Heart left ventricle (tissue), 16 donors: ENCODE measurements around the gene LMO4. TPM values are rescaled to one million over a fixed set of nuclear protein-coding genes. Genes with fewer than 3 reads are reported as not detected.

Source experiments
- ATAC-seq, 4 donors: fragments of 200-7000 bp; cut with Tn5 transposase; one replicate each; pipeline ENCODE4 v1.9.1; 2020 to 2022; ENCODE audit warnings: moderate library complexity in 4 of 4, mild to moderate bottlenecking in 3 of 4, moderate number of reproducible peaks in 1 of 4
- DNase-seq, 5 donors: peaks; one replicate each; pipeline ENCODE4 v3.0.0-alpha.2; 2020
- H3K27ac ChIP-seq, 12 donors: fragments of 200-600 bp; sonication (generic) in 4 of 12; one replicate each; pipeline versions ENCODE4 v1.5.0 to v1.8.0; 2016 to 2022; ENCODE audit warnings: mild to moderate bottlenecking in 2 of 12
- H3K27me3 ChIP-seq, 9 donors: fragments of 200-600 bp; sonication (generic) in 2 of 9; one replicate each; pipeline versions ENCODE4 v1.5.1 to v1.8.0; 2016 to 2022; ENCODE audit warnings: mild to moderate bottlenecking in 3 of 9
- H3K36me3 ChIP-seq, 9 donors: fragments of 200-600 bp; sonication (generic) in 2 of 9; one replicate each; pipeline versions ENCODE4 v1.5.0 to v1.8.0; 2018 to 2022; ENCODE audit warnings: mild to moderate bottlenecking in 2 of 9
- H3K4me1 ChIP-seq, 12 donors: fragments of 200-600 bp; sonication (generic) in 4 of 12; one replicate each; pipeline versions ENCODE4 v1.5.0 to v1.8.0; 2016 to 2022; ENCODE audit warnings: mild to moderate bottlenecking in 3 of 12
- H3K4me3 ChIP-seq, 12 donors: fragments of 200-600 bp; sonication (generic) in 4 of 12; one replicate each; pipeline versions ENCODE4 v1.5.0 to v1.8.0; 2017 to 2022; ENCODE audit warnings: mild to moderate bottlenecking in 9 of 12, moderate library complexity in 4 of 12
- H3K9me3 ChIP-seq, 12 donors: fragments of 200-600 bp; sonication (generic) in 4 of 12; one replicate each; pipeline versions ENCODE4 v1.5.0 to v1.8.0; 2016 to 2022; ENCODE audit warnings: mild to moderate bottlenecking in 1 of 12
- CTCF ChIP-seq, 12 donors: fragments of 200-600 bp; sonication (generic) in 4 of 12; IDR thresholded peaks; one replicate each; pipeline versions ENCODE4 v1.5.0 to v1.8.0; 2018 to 2022; ENCODE audit warnings: antibody characterized with exemption in 12 of 12, mild to moderate bottlenecking in 5 of 12
- POLR2A ChIP-seq, 2 donors: fragments of 450-650 bp; IDR thresholded peaks; one replicate each; pipeline ENCODE4 v1.6.1; 2017; ENCODE audit warnings: antibody characterized with exemption in 2 of 2, mild to moderate bottlenecking in 2 of 2, moderate library complexity in 2 of 2
- whole genome bisulfite sequencing, 4 donors: extraction: QIAGEN DNeasy Blood & Tissue Kit in 2 of 4; methylation state at CpG; one replicate each; pipeline versions ENCODE4 v1.1.5 to v1.1.7; 2013 to 2018; 5-methylcytosine and 5-hydroxymethylcytosine counted together
- intact Hi-C, 10 donors: fragments of 100-400 bp; cut with DNase I; formaldehyde crosslinking; loops; one replicate each; pipeline versions ENCODE4 v1.11.1 to v1.14.2; 2022
- polyA plus RNA-seq, 2 donors: library from polyadenylated mRNA; stranded (reverse); fragments of 200-250 nt; gene quantifications; one replicate each; pipeline ENCODE4 v1.2.3, GENCODE V29; 2013
- total RNA-seq, 9 donors: library from RNA; depleted of rRNA in 2 of 9; stranded (reverse); fragments of >200 nt in 2 of 9; fragmentation: NEBNext Ultra II Directional in 3 of 9; extraction: Animal tissue kit (Norgen Biotek cat#: 25700) in 3 of 9; gene quantifications; one replicate each; pipeline versions ENCODE4 v1.1.0 to v1.2.4, GENCODE V29; 2016 to 2023
- donor health status: ischemic (EF 13 %, LVEDD 7.1; RV severe dilation, severe dysfunction).
- donor health status: healthy with polysubstance abuse.
- donor health status: DM: no; HTN: yes; CAD: no.
- donor health status: DM: no; HTN: no; CAD: no.
- donor health status: ischemic (EF 25% LVEDD 6.9; RV normal size, moderate dysfunction).
- donor health status: ischemic (EF 25% LVEDD 5.7; RV mildly dilated, moderate dysfunction).
- donor health status: healthy.
- donor health status: DM: yes; HTN: yes; CAD: no.
- donor health status: ischemic (EF 35%, LVEDD 5.7; RV mildly dilated, moderate dysfunction).
- donor health status: nonischemic (EF 11% LVEDD 7.7; RV severe dilation, severe dysfunction).
- donor health status: DM: yes; HTN: yes; CAD: no.
- donor health status: PGD.
- donor health status: ischemic (EF 29% LVEDD 5.4; RV normal size, mild dysfunction).
- donor health status: nonischemic (EF 23%, LVEDD 6.1; RV moderate dilation, normal function).

The LMO4 gene
- total and polyA plus RNA-seq, 11 donors: 23.3 to 60.7 (median 29.6) TPM

- intact Hi-C loops: loop anchor here in 8 of 10 donors (1.0 to 10.0 kb wide), 12 partner anchors 173 to 737 kb away; no protein-coding TSS in a partner anchor
- Histone ChIP-seq H3K4me1 (peaks cover 0 to 25% (median 13%) of the 10 kb centered on the region in 12 donors), H3K27me3 (no peaks in the 10 kb centered on the region), H3K9me3 (no peaks in the 10 kb centered on the region), H3K36me3 (peaks cover 0 to under 1% (median 0%) of the 10 kb centered on the region in 9 donors), H3K27ac (peak overlapping the region; percentile 60 to 98 (median 94)), H3K4me3 (peak overlapping the region; percentile 56 to 88 (median 80))
- 11 to 25% (median 12%) methylated on average over 13 to 27 of the region's 27 CpGs for WGBS, 4 donors
- TF ChIP-seq POLR2A (IDR thresholded peaks at IDR 0.05) (no peak), CTCF (IDR thresholded peaks at IDR 0.05) (no peak)
- no peak for DNase-seq
- ATAC-seq: no peak
These were observed 1.1 kb upstream of the LMO4 start for GRCh38 chr1:87327376-87328271.

GRCh38 chr1:87329051-87329525, 408 bp downstream of the LMO4 start:
- H3K4me3 ChIP-seq: peak overlapping the region; percentile 71 to 88 (median 80)
- H3K27ac ChIP-seq: peak overlapping the region; percentile 89 to 98 (median 93)
- no peaks in the 10 kb centered on the region for H3K9me3 ChIP-seq
- no peak for TF ChIP-seq CTCF (IDR thresholded peaks at IDR 0.05)
- no peak for TF ChIP-seq POLR2A (IDR thresholded peaks at IDR 0.05)
- peak; percentile 46 to 77 (median 55) for DNase-seq
- intact Hi-C loops: loop anchor here in 8 of 10 donors (5.0 to 10.0 kb wide), 9 partner anchors 174 to 736 kb away; no protein-coding TSS in a partner anchor
- ATAC-seq: peak in 2 of 4 donors; percentile 6 to 21
- H3K4me1 ChIP-seq: peaks cover 3 to 39% (median 19%) of the 10 kb centered on the region in 12 donors
- WGBS, 4 donors: 0% methylated on average over 32 to 35 of the region's 35 CpGs
- H3K36me3 ChIP-seq: peaks cover 0 to 6% (median 0%) of the 10 kb centered on the region in 9 donors
- no peaks in the 10 kb centered on the region for H3K27me3 ChIP-seq

DNA sequence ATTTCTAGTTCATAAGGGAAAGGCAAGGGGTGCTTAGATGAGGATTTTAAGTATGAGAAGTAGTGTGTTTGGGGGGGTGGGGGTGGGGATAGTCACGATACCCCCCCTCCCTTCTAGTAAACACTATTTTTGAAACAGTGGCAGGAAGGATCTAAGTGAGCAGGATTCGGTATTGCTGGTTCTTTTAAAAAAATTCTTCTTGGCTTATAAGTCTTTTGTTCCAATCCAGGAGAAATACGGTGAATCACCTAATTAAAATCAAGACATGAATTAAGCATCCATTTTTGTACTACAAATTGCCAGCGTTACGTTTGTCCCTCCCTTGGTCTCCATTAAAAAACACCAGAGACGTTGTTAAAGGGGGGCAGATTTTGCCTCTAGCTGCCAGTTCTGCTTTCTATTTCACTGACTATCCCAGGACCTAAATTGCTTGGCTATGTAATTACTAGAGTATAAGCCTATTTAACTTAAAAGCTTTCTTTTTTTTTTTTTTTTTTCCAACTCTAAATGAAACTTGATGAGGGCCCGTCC, 911 bp downstream of the LMO4 start:
- ATAC-seq: no peak
- Histone ChIP-seq H3K4me3 (peak overlapping the region; percentile 71 to 88 (median 80)), H3K9me3 (no peaks in the 10 kb centered on the region), H3K36me3 (peaks cover 0 to 6% (median 0%) of the 10 kb centered on the region in 9 donors), H3K4me1 (peaks cover 3 to 44% (median 24%) of the 10 kb centered on the region in 12 donors), H3K27me3 (no peaks in the 10 kb centered on the region), H3K27ac (peak overlapping the region; percentile 89 to 98 (median 93))
- TF ChIP-seq POLR2A (IDR thresholded peaks at IDR 0.05) (no peak), CTCF (IDR thresholded peaks at IDR 0.05) (no peak)
- 0 to 1% (median 0%) methylated on average over 7 of the region's 7 CpGs for WGBS, 4 donors
- no peak for DNase-seq
- intact Hi-C loops: loop anchor here in 9 of 10 donors (5.0 to 10.0 kb wide), 15 partner anchors 75 to 735 kb away; partner anchors contain the start of genes HS2ST1 (in 1 of the 9) and SELENOF (in 1 of the 9)
